H1 (cell line): ENCODE data around the gene OXA1L. TPM values are rescaled to one million over a fixed set of nuclear protein-coding genes. Genes with fewer than 3 reads are reported as not detected.

Source experiments
- CTCF ChIA-PET: fragments of 300-600 bp; sonication (Branson Sonifier 250); formaldehyde crosslinking; loops from one replicate; lab custom pipeline; 2021; ENCODE audit not compliant: partially characterized antibody; lab: Charles Lee
- POLR2A ChIA-PET: fragments of 300-600 bp; sonication (Branson Sonifier 250); formaldehyde crosslinking; loops from one replicate; lab custom pipeline; 2021; ENCODE audit warnings: inconsistent platforms; ENCODE audit not compliant: partially characterized antibody; lab: Charles Lee
- DNase-seq, 2 experiments: peaks; one replicate each; pipeline versions ENCODE4 v3.0.0 to v3.0.0-alpha.2; 2010 to 2022; ENCODE audit warnings: low spot score in 2 of 2, low read depth in 1 of 2, mixed read lengths in 1 of 2
- FAIRE-seq: peaks from 2 replicates; lab custom pipeline; 2011; peaks lifted over from hg19 to GRCh38; lab: Jason Lieb, UNC
- H2AFZ ChIP-seq: 2 replicates; pipeline ENCODE4 v1.8.1; 2012; ENCODE audit warnings: low read length, inconsistent platforms
- H2AK5ac ChIP-seq: 2 replicates; pipeline ENCODE4 v1.6.1; 2013; ENCODE audit warnings: low read depth, low read length
- H2BK120ac ChIP-seq: replicated peaks from 2 replicates; pipeline ENCODE3; 2013; ENCODE audit warnings: low read depth, low read length, inconsistent platforms
- H2BK12ac ChIP-seq: 2 replicates; pipeline ENCODE4 v1.6.1; 2013; ENCODE audit warnings: low read depth, low read length
- H2BK15ac ChIP-seq: 2 replicates; pipeline ENCODE4 v1.6.1; 2013; ENCODE audit warnings: low read length
- H2BK20ac ChIP-seq: 2 replicates; pipeline ENCODE4 v1.6.1; 2013; ENCODE audit warnings: low read length
- H2BK5ac ChIP-seq: 2 replicates; pipeline ENCODE4 v1.6.1; 2013; ENCODE audit warnings: low read depth, low read length
- H3K14ac ChIP-seq: 2 replicates; pipeline ENCODE4 v1.6.1; 2013; ENCODE audit warnings: inconsistent platforms; ENCODE audit not compliant: insufficient read length
- H3K18ac ChIP-seq: 2 replicates; pipeline ENCODE4 v1.6.1; 2013; ENCODE audit warnings: low read length; ENCODE audit errors: extremely low read depth
- H3K23ac ChIP-seq: 2 replicates; pipeline ENCODE4 v1.6.1; 2013; ENCODE audit warnings: inconsistent platforms; ENCODE audit not compliant: insufficient read length
- H3K23me2 ChIP-seq: 2 replicates; pipeline ENCODE4 v1.6.1; 2013; ENCODE audit warnings: low read depth, low read length
- H3K27ac ChIP-seq: 2 replicates; pipeline ENCODE4 v1.6.1; 2011; ENCODE audit warnings: low read depth, low read length, inconsistent platforms
- H3K27me3 ChIP-seq, 4 experiments: replicated peaks in 1 of 4; 1 replicate in 1 of 4; 2 replicates in 3 of 4; pipeline versions ENCODE4 v1.6.1 to v1.8.1; 2011 to 2013; ENCODE audit warnings: low read length in 3 of 4, mild to moderate bottlenecking in 3 of 4, inconsistent platforms in 2 of 4, mixed read lengths in 2 of 4, moderate library complexity in 1 of 4; ENCODE audit not compliant: control insufficient read depth in 3 of 4, insufficient read depth in 3 of 4; ENCODE audit errors: extremely low read depth in 1 of 4
- H3K36me3 ChIP-seq, 4 experiments: 2 replicates each; pipeline versions ENCODE4 v1.6.1 to v1.8.1; 2011 to 2013; ENCODE audit warnings: mild to moderate bottlenecking in 4 of 4, low read length in 3 of 4, moderate library complexity in 2 of 4, control low read depth in 1 of 4, inconsistent platforms in 1 of 4; ENCODE audit not compliant: insufficient read depth in 4 of 4, control insufficient read depth in 2 of 4
- H3K4ac ChIP-seq: replicated peaks from 2 replicates; pipeline ENCODE3; 2013; ENCODE audit warnings: low read length, low read depth, mixed read lengths, inconsistent platforms; ENCODE audit not compliant: insufficient read length
- H3K4me1 ChIP-seq, 4 experiments: replicated peaks in 1 of 4; 1 replicate in 1 of 4; 2 replicates in 3 of 4; pipeline versions ENCODE4 v1.6.1 to v1.8.1; 2011 to 2013; ENCODE audit warnings: low read length in 3 of 4, inconsistent platforms in 2 of 4, mixed read lengths in 1 of 4; ENCODE audit not compliant: insufficient read depth in 4 of 4, control insufficient read depth in 3 of 4
- H3K4me2 ChIP-seq, 2 experiments: 2 replicates each; pipeline versions ENCODE4 v1.6.1 to v1.8.1; 2011 to 2013; ENCODE audit warnings: low read depth in 2 of 2, low read length in 2 of 2, control low read depth in 1 of 2, inconsistent platforms in 1 of 2, mild to moderate bottlenecking in 1 of 2; ENCODE audit not compliant: insufficient read depth in 1 of 2
- H3K4me3 ChIP-seq, 4 experiments: fragments of 200-600, 300-600 bp in 1 of 4; sonication (generic), shearing (Covaris generic), sonication (Bioruptor Twin) in 1 of 4; 2 replicates each; pipeline versions ENCODE4 v1.5.1 to v1.8.1; 2011 to 2016; ENCODE audit warnings: low read length in 4 of 4, low read depth in 3 of 4, control low read depth in 2 of 4, inconsistent platforms in 2 of 4, mild to moderate bottlenecking in 2 of 4, mixed read lengths in 1 of 4, moderate library complexity in 1 of 4; ENCODE audit not compliant: insufficient read depth in 2 of 4; ENCODE audit errors: extremely low read depth in 1 of 4
- H3K56ac ChIP-seq: replicated peaks from 2 replicates; pipeline ENCODE3; 2013; ENCODE audit warnings: low read depth, mild to moderate bottlenecking, mixed read lengths, low read length, inconsistent platforms; ENCODE audit not compliant: insufficient read length
- H3K79me1 ChIP-seq: 2 replicates; pipeline ENCODE4 v1.6.1; 2013; ENCODE audit warnings: low read depth, low read length, control low read depth
- H3K79me2 ChIP-seq, 2 experiments: 2 replicates each; pipeline versions ENCODE4 v1.6.1 to v1.8.1; 2012 to 2013; ENCODE audit warnings: low read length in 2 of 2, mild to moderate bottlenecking in 2 of 2, inconsistent platforms in 1 of 2; ENCODE audit not compliant: insufficient read depth in 2 of 2, control insufficient read depth in 1 of 2
- H3K9ac ChIP-seq, 4 experiments: replicated peaks in 1 of 4; 1 replicate in 1 of 4; 2 replicates in 3 of 4; pipeline versions ENCODE4 v1.6.1 to v1.8.1; 2011 to 2013; ENCODE audit warnings: low read depth in 3 of 4, low read length in 3 of 4, control low read depth in 2 of 4, mild to moderate bottlenecking in 2 of 4, moderate library complexity in 2 of 4, inconsistent platforms in 1 of 4; ENCODE audit errors: extremely low read depth in 1 of 4
- H3K9me3 ChIP-seq, 2 experiments: 2 replicates each; pipeline versions ENCODE4 v1.6.1 to v1.8.1; 2012 to 2013; ENCODE audit warnings: mild to moderate bottlenecking in 2 of 2, moderate library complexity in 2 of 2, control low read depth in 1 of 2, inconsistent platforms in 1 of 2, low read depth in 1 of 2, low read length in 1 of 2, mixed read lengths in 1 of 2; ENCODE audit not compliant: insufficient read depth in 2 of 2
- H4K20me1 ChIP-seq, 2 experiments: replicated peaks in 1 of 2; 2 replicates each; pipeline versions ENCODE3 to v1.8.1; 2011 to 2013; ENCODE audit warnings: inconsistent platforms in 2 of 2, low read length in 2 of 2, mild to moderate bottlenecking in 1 of 2; ENCODE audit not compliant: insufficient read depth in 2 of 2, control insufficient read depth in 1 of 2
- H4K5ac ChIP-seq: 2 replicates; pipeline ENCODE4 v1.6.1; 2013; ENCODE audit warnings: low read length, low read depth, mixed read lengths, inconsistent platforms; ENCODE audit not compliant: insufficient read length
- H4K8ac ChIP-seq: 2 replicates; pipeline ENCODE4 v1.8.0; 2013; ENCODE audit warnings: mild to moderate bottlenecking, moderate library complexity, low read length, inconsistent platforms; ENCODE audit not compliant: insufficient read depth; ENCODE audit errors: extremely low read depth
- H4K91ac ChIP-seq: replicated peaks from 2 replicates; pipeline ENCODE3; 2013; ENCODE audit warnings: low read length, mixed read lengths, inconsistent platforms; ENCODE audit not compliant: insufficient read length
- BACH1 ChIP-seq: IDR thresholded peaks from 2 replicates; pipeline ENCODE4 v1.6.1; 2012; ENCODE audit warnings: low read length, improper control_type of control experiment
- BRCA1 ChIP-seq: IDR thresholded peaks from 2 replicates; pipeline ENCODE4 v1.6.1; 2012; ENCODE audit warnings: low read depth, low read length, improper control_type of control experiment
- CBX8 ChIP-seq: fragments of 300-800, 300-1000 bp; sonication (generic); IDR thresholded peaks from 2 replicates; pipeline ENCODE4 v1.7.1; 2016; ENCODE audit warnings: low read depth, low read length, borderline replicate concordance
- CTBP2 ChIP-seq: IDR thresholded peaks from 2 replicates; pipeline ENCODE4 v1.7.0; 2011; ENCODE audit warnings: borderline replicate concordance, mild to moderate bottlenecking, moderate library complexity, mixed read lengths, low read length; ENCODE audit not compliant: insufficient read depth, insufficient read length
- EP300 ChIP-seq, 2 experiments: IDR thresholded peaks; 1 replicate in 1 of 2; 2 replicates in 1 of 2; pipeline ENCODE4 v1.6.1; 2011 to 2012; ENCODE audit warnings: low read depth in 2 of 2, low read length in 2 of 2, mild to moderate bottlenecking in 2 of 2, borderline replicate concordance in 1 of 2, inconsistent platforms in 1 of 2, moderate library complexity in 1 of 2
- MAFK ChIP-seq: IDR thresholded peaks from 2 replicates; pipeline ENCODE4 v1.6.1; 2012; ENCODE audit warnings: low read depth, mild to moderate bottlenecking, improper control_type of control experiment, low read length
- RBBP5 ChIP-seq: IDR thresholded peaks from 2 replicates; pipeline ENCODE4 v1.7.1; 2012; ENCODE audit warnings: low read depth, mild to moderate bottlenecking, inconsistent platforms, low read length, moderate library complexity, borderline replicate concordance
- SIRT6 ChIP-seq: IDR thresholded peaks from one replicate; pipeline ENCODE4 v1.7.1; 2012; ENCODE audit warnings: low read length, inconsistent platforms
- SIX5 ChIP-seq: IDR thresholded peaks from 2 replicates; pipeline ENCODE4 v1.6.1; 2011; ENCODE audit warnings: mild to moderate bottlenecking, low read depth, low read length
- SP1 ChIP-seq: IDR thresholded peaks from 2 replicates; pipeline ENCODE4 v1.6.1; 2011; ENCODE audit warnings: low read depth, low read length
- SRF ChIP-seq: IDR thresholded peaks from 2 replicates; pipeline ENCODE4 v1.6.1; 2011; ENCODE audit warnings: mild to moderate bottlenecking, low read depth, low read length, moderate library complexity
- TAF1 ChIP-seq: IDR thresholded peaks from 2 replicates; pipeline ENCODE4 v1.6.1; 2011; ENCODE audit warnings: mild to moderate bottlenecking, low read depth, low read length
- TBP ChIP-seq: IDR thresholded peaks from 2 replicates; pipeline ENCODE4 v1.6.1; 2011; ENCODE audit warnings: low read depth, low read length, improper control_type of control experiment
- TEAD4 ChIP-seq: IDR thresholded peaks from 2 replicates; pipeline ENCODE4 v1.6.1; 2012; ENCODE audit warnings: low read depth, low read length, inconsistent platforms, mixed read lengths
- WGBS, 2 experiments: shearing (Covaris generic) in 1 of 2; methylation state at CpG; one replicate each; pipeline versions ENCODE4 v1.1.6 to v1.1.7; 2013 to 2015; ENCODE audit warnings: low lambda C conversion rate in 2 of 2, mixed read lengths in 2 of 2, inconsistent platforms in 1 of 2, low coverage in 1 of 2, missing lambda C conversion rate in 1 of 2; ENCODE audit not compliant: insufficient replicate concordance in 2 of 2, insufficient coverage in 1 of 2, insufficient read length in 1 of 2; ENCODE audit errors: extremely low coverage in 1 of 2, missing lambda C conversion rate in 1 of 2; 5-methylcytosine and 5-hydroxymethylcytosine counted together
- polyA plus RNA-seq, 7 experiments: library from polyadenylated mRNA; depleted of rRNA in 3 of 7; stranded (reverse) in 5 of 7; unstranded in 2 of 7; fragments of >200 nt in 5 of 7; fragments of 200-250 nt in 2 of 7; gene quantifications; 1 replicate in 5 of 7; 2 replicates in 1 of 7; 4 replicates in 1 of 7; pipeline versions ENCODE4 v1.2.1 to v1.2.3, GENCODE V29; 2011 to 2013; ENCODE audit warnings: missing spikeins in 2 of 7, mixed read lengths in 2 of 7
- total RNA-seq: library from RNA; stranded (reverse); fragmentation: NEBNext Ultra II Directional; extraction: Animal tissue kit (Norgen Biotek cat#: 25700); gene quantifications from 2 replicates; pipeline ENCODE4 v1.2.1, GENCODE V29; 2021

OXA1L gene
- total and polyA plus RNA-seq, 2 of the 8 experiments (the other 6 are each of a cell fraction or from before 2014, with no cell fraction given) = 125 to 199 TPM

DNA sequence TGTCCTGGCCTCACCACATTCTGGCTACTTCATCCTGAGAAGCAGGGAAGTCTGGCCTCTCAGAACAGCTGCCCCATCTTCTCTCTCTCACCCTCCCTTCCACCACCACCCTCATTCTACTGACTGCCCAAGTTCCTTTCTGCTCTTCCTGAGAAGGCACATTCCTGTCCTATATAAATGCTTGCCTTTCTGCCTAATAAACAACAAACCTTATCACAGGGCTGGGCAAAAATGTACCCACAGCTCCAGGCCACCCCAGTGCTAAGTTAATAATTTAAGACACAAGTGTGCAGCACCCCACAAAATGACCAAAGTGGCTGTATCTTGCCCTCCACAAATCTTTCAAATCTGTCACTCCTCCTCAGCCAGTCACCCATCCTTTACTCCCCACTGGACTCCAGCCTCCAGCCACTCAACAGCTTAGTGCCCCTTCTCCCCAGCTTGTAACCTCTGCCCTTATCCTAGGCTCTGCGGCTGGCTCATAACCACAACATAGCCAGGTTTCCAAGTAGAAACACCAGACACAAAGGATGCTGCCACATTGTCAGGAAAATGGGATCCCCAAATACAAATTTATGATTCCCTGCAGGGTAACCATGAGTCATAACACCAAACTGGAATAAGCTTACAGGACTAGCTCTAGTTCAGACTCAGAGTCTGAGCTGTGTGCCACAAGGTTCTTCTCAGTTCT, 15.0 kb downstream of the OXA1L start:
- no peak overlapping the region for H3K4me3 ChIP-seq
- H2BK5ac ChIP-seq = peak overlapping the region; percentile 26; the same call in 1 of the 2 replicates
- H3K56ac ChIP-seq = no peak overlapping the region
- H4K8ac ChIP-seq = no peak overlapping the region
- H3K23ac ChIP-seq = no peak overlapping the region
- H3K4me2 ChIP-seq = no peak overlapping the region
- no peak overlapping the region for H2AFZ ChIP-seq
- WGBS, 2 experiments = 0% methylated on average over 1 of the region's 1 CpG; no CpG with 5 or more reads in 1 of the 2 experiments
- no peak overlapping the region for H2BK20ac ChIP-seq
- ChIA-PET POLR2A (interaction anchor here (0.7 to 1.2 kb wide), 4 partner anchors 15 to 68 kb away, joined by 3 to 4 read pairs (median 3); partner anchors contain the start of gene OXA1L), CTCF (interaction anchor here (0.8 to 3.0 kb wide), 12 partner anchors 12 to 221 kb away, joined by 3 to 13 read pairs (median 4); partner anchors contain the start of gene MRPL52)
- H3K27me3 ChIP-seq = no peaks in the 10 kb centered on the region
- no peak overlapping the region for H2BK15ac ChIP-seq
- no peaks in the 10 kb centered on the region for H3K79me1 ChIP-seq
- H4K91ac ChIP-seq = no peak overlapping the region
- H3K36me3 ChIP-seq = no peaks in the 10 kb centered on the region
- no peaks in the 10 kb centered on the region for H3K9me3 ChIP-seq
- H2BK12ac ChIP-seq = 0 out of 2 replicates have a peak overlapping the region, but pooled peaks have one; percentile 23
- no peak overlapping the region for H3K14ac ChIP-seq
- no peak overlapping the region for H3K9ac ChIP-seq
- DNase-seq = no peak
- H2AK5ac ChIP-seq = no peak overlapping the region
- H4K20me1 ChIP-seq = no peaks in the 10 kb centered on the region
- H3K4ac ChIP-seq = no peak overlapping the region
- TF ChIP-seq EP300 (IDR thresholded peaks at IDR 0.05; ENCODE audit: borderline replicate concordance in 1 of 2, low read depth in 2 of 2, low read length in 2 of 2) (no peak), SIX5 (no peak), SIRT6 (no peak), SRF (no peak), MAFK (no peak), BRCA1 (no peak), RBBP5 (no peak), TAF1 (no peak), SP1 (no peak), CBX8 (no peak), CTBP2 (no peak), TBP (no peak), BACH1 (no peak), TEAD4 (no peak)
- TF ChIP-seq, all 59 proteins: peak for 0
- no peak overlapping the region for H2BK120ac ChIP-seq
- H3K27ac ChIP-seq = no peak overlapping the region
- H3K23me2 ChIP-seq = no peaks in the 10 kb centered on the region
- no peak overlapping the region for H3K18ac ChIP-seq
- no peaks in the 10 kb centered on the region; a peak in 1 of 7 replicates for H3K4me1 ChIP-seq
- H3K79me2 ChIP-seq = no peaks in the 10 kb centered on the region
- no peak overlapping the region for H4K5ac ChIP-seq
- no peak for FAIRE-seq
